HepG2 (cell line): ENCODE results near the gene C2CD3. TPM values are rescaled to one million over a fixed set of nuclear protein-coding genes. Genes with fewer than 3 reads are reported as not detected.

ENCODE experiments used
- ASH2L ChIP-seq: fragments of 300-600, 200-600 bp; sonication (generic); IDR thresholded peaks from 2 replicates; pipeline ENCODE4 v1.7.0; 2017; ENCODE audit warnings: low read depth, mild to moderate bottlenecking, moderate library complexity, mixed read lengths, low read length; ENCODE audit not compliant: insufficient read length
- FLYWCH1 ChIP-seq: sonication (generic); formaldehyde crosslinking; IDR thresholded peaks from 2 replicates; pipeline ENCODE4 v1.8.1; 2023; ENCODE audit warnings: mild to moderate bottlenecking, missing genetic modification reagents
- FOXC1 ChIP-seq: sonication (generic); formaldehyde crosslinking; IDR thresholded peaks from 2 replicates; pipeline ENCODE4 v1.8.0; 2022; ENCODE audit warnings: mild to moderate bottlenecking, missing genetic modification reagents, borderline replicate concordance
- GLI4 ChIP-seq: sonication (generic); formaldehyde crosslinking; IDR thresholded peaks from 2 replicates; pipeline ENCODE4 v1.5.1; 2020; ENCODE audit warnings: missing genetic modification reagents, mild to moderate bottlenecking, moderate library complexity, borderline replicate concordance
- GTF3A ChIP-seq: sonication (generic); formaldehyde crosslinking; conservative IDR thresholded peaks from 2 replicates; pipeline ENCODE4 v1.4.0; 2020; ENCODE audit warnings: mild to moderate bottlenecking, missing genetic modification reagents
- KDM5B ChIP-seq: sonication (generic); formaldehyde crosslinking; IDR thresholded peaks from 2 replicates; pipeline ENCODE4 v1.4.0; 2020; ENCODE audit warnings: missing genetic modification reagents, mild to moderate bottlenecking, borderline replicate concordance
- KLF6 ChIP-seq: IDR thresholded peaks from 2 replicates; pipeline ENCODE4 v1.8.0; 2016; ENCODE audit warnings: missing biosample characterization, missing genetic modification reagents
- MEIS2 ChIP-seq: sonication (generic); formaldehyde crosslinking; IDR thresholded peaks from 2 replicates; pipeline ENCODE4 v1.9.0; 2021; ENCODE audit warnings: mild to moderate bottlenecking, missing genetic modification reagents
- MIER2 ChIP-seq: IDR thresholded peaks from 2 replicates; pipeline ENCODE4 v1.6.1; 2016; ENCODE audit warnings: missing biosample characterization, missing genetic modification reagents
- RCOR2 ChIP-seq: IDR thresholded peaks from 2 replicates; pipeline ENCODE4 v1.6.1; 2016; ENCODE audit warnings: missing biosample characterization, missing genetic modification reagents
- SUZ12 ChIP-seq: fragments of 150-350 bp; IDR thresholded peaks from 2 replicates; pipeline ENCODE4 v1.6.1; 2014; ENCODE audit warnings: low read depth, low read length
- ZFP36L1 ChIP-seq: sonication (generic); formaldehyde crosslinking; IDR thresholded peaks from 2 replicates; pipeline ENCODE4 v1.8.0; 2022; ENCODE audit warnings: mild to moderate bottlenecking, missing genetic modification reagents, moderate library complexity
- ZFP90 ChIP-seq: sonication (generic); formaldehyde crosslinking; IDR thresholded peaks from 2 replicates; pipeline ENCODE4 v1.8.0; 2022; ENCODE audit warnings: missing genetic modification reagents, mild to moderate bottlenecking, inconsistent platforms, borderline replicate concordance
- ZNF282 ChIP-seq: fragments of 450-650 bp; IDR thresholded peaks from 2 replicates; pipeline ENCODE4 v1.6.1; 2018; ENCODE audit not compliant: partially characterized antibody
- ZNF557 ChIP-seq: sonication (generic); formaldehyde crosslinking; IDR thresholded peaks from 2 replicates; pipeline ENCODE4 v1.4.0; 2020; ENCODE audit warnings: missing genetic modification reagents
- ZNF670 ChIP-seq: sonication (generic); formaldehyde crosslinking; IDR thresholded peaks from 2 replicates; pipeline ENCODE4 v1.8.0; 2022; ENCODE audit warnings: mild to moderate bottlenecking, missing genetic modification reagents, borderline replicate concordance
- ZNF816 ChIP-seq: sonication (generic); formaldehyde crosslinking; IDR thresholded peaks from 2 replicates; pipeline ENCODE4 v1.8.0; 2022; ENCODE audit warnings: missing genetic modification reagents, mild to moderate bottlenecking, borderline replicate concordance
- polyA plus RNA-seq, 8 experiments: library from polyadenylated mRNA; depleted of rRNA in 3 of 8; stranded (reverse) in 7 of 8; unstranded in 1 of 8; fragments of >200 nt; fragmentation: Illumina TruSeq in 4 of 8; extraction: Trizol in 4 of 8; gene quantifications; 2 replicates each; pipeline versions ENCODE4 v1.2.1 to v1.2.3, GENCODE V29; 2011 to 2016; ENCODE audit warnings: low read depth in 4 of 8, missing spikeins in 1 of 8, mixed read lengths in 1 of 8; ENCODE audit not compliant: insufficient read depth in 1 of 8
- total RNA-seq, 5 experiments: library from RNA; depleted of rRNA; stranded (reverse); fragments of >200 nt; fragmentation: Illumina TruSeq; extraction: Trizol; gene quantifications; 2 replicates each; pipeline ENCODE4 v1.2.3, GENCODE V29; 2016; ENCODE audit warnings: low read depth in 1 of 5
- TF ChIP-seq, protein P1 (sequence below), 2 experiments: sonication (generic) in 1 of 2; formaldehyde crosslinking in 1 of 2; IDR thresholded peaks; 2 replicates each; pipeline versions ENCODE4 v1.4.0 to v1.6.1; 2018 to 2020; ENCODE audit warnings: missing genetic modification reagents in 2 of 2, borderline replicate concordance in 1 of 2, low read depth in 1 of 2, mild to moderate bottlenecking in 1 of 2, missing biosample characterization in 1 of 2
- TF ChIP-seq, protein P2 (sequence below): sonication (generic); formaldehyde crosslinking; IDR thresholded peaks from 2 replicates; pipeline ENCODE4 v1.4.0; 2020; ENCODE audit warnings: missing genetic modification reagents
- TF ChIP-seq, protein P3 (sequence below): IDR thresholded peaks from 2 replicates; pipeline ENCODE4 v1.6.1; 2016; ENCODE audit warnings: control low read depth
- TF ChIP-seq, protein P4 (sequence below): sonication (generic); formaldehyde crosslinking; IDR thresholded peaks from 2 replicates; pipeline ENCODE4 v1.5.0; 2020; ENCODE audit warnings: mild to moderate bottlenecking, missing genetic modification reagents, moderate library complexity
- TF ChIP-seq, protein P5 (sequence below): sonication (generic); formaldehyde crosslinking; IDR thresholded peaks from 2 replicates; pipeline ENCODE4 v1.4.0; 2020; ENCODE audit warnings: missing genetic modification reagents

The C2CD3 gene
- total and polyA plus RNA-seq, 2 of the 13 experiments (the other 11 are each of a cell fraction or from before 2014, with no cell fraction given), result 5.5 to 6.4 TPM

DNA sequence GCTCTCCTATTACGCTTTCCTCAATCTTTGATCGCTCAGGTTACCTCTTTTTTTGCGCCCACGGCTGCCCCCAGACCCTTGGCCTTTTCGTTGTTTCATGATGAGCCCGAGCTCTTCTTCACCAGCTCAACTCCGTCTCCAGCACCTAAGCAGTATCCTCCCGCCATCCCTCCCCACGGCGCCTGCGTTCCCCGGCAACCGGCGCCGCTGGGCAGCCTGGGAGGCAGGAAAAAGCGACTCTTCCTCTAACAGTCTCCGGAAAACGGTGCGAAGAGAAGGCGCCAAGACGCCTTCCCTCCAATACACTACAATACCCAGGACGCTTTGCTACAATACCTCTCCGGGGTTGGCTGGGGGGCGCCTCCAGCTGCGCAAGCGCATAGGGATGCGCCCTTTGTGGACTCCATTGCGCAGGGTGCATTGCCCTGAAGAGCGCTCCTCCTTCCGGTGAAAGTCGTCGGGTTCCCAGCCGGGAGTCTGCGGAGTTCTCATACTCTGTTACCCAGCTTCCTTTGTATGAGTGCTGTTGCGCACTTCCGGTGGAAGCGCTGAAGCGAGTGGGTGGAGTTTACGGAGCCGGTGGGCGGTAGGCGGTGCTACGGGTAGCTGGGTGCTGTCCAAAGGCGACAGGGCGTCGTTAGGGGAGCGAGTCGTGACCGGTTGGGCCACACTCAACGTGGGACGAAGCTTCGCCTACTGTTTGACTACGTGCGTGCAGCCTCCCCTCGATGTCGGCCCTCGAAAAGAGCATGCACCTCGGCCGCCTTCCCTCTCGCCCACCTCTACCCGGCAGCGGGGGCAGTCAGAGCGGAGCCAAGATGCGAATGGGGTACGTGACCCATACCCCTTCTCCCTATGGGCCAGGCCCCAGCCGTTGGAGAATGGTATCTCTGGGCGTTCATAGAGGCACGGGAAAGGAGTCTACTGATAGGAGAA, at the start of gene C2CD3, which contains the start of gene PPME1 (continued):
- TF ChIP-seq, protein P1, sequence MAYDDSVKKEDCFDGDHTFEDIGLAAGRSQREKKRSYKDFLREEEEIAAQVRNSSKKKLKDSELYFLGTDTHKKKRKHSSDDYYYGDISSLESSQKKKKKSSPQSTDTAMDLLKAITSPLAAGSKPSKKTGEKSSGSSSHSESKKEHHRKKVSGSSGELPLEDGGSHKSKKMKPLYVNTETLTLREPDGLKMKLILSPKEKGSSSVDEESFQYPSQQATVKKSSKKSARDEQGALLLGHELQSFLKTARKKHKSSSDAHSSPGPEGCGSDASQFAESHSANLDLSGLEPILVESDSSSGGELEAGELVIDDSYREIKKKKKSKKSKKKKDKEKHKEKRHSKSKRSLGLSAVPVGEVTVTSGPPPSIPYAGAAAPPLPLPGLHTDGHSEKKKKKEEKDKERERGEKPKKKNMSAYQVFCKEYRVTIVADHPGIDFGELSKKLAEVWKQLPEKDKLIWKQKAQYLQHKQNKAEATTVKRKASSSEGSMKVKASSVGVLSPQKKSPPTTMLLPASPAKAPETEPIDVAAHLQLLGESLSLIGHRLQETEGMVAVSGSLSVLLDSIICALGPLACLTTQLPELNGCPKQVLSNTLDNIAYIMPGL (CRISPR knock-in tag; IDR thresholded peaks at IDR 0.05; ENCODE audit: borderline replicate concordance in 1 of 2, low read depth in 1 of 2), result peak; percentile 70 to 87
- TF ChIP-seq SUZ12, result peak; percentile 56; the same call in 1 of the 2 replicates
- TF ChIP-seq MEIS2 (CRISPR knock-in tag), result peak; percentile 43; the same call in 1 of the 2 replicates
- TF ChIP-seq ZNF557 (CRISPR knock-in tag), result no peak
- peak; percentile 46; the same call in 1 of the 2 replicates for TF ChIP-seq KLF6
- peak; percentile 77; the same call in 1 of the 2 replicates for TF ChIP-seq KDM5B
- TF ChIP-seq FLYWCH1, result no peak
- no peak for TF ChIP-seq ZFP36L1 (CRISPR knock-in tag)
- TF ChIP-seq, protein P2, sequence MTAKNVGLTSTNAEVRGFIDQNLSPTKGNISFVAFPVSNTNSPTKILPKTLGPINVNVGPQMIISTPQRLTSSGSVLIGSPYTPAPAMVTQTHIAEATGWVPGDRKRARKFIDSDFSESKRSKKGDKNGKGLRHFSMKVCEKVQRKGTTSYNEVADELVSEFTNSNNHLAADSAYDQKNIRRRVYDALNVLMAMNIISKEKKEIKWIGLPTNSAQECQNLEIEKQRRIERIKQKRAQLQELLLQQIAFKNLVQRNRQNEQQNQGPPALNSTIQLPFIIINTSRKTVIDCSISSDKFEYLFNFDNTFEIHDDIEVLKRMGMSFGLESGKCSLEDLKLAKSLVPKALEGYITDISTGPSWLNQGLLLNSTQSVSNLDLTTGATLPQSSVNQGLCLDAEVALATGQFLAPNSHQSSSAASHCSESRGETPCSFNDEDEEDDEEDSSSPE (CRISPR knock-in tag), result peak; percentile 95
- TF ChIP-seq GLI4 (CRISPR knock-in tag), result peak; percentile 80; the same call in 1 of the 2 replicates
- TF ChIP-seq ZNF670 (CRISPR knock-in tag), result peak; percentile 90
- peak; percentile 80 for TF ChIP-seq MIER2 (CRISPR knock-in tag)
- TF ChIP-seq RCOR2 (CRISPR knock-in tag), result 0 out of 2 replicates have a peak, but pooled peaks have one; percentile 1
- TF ChIP-seq GTF3A (CRISPR knock-in tag), result peak; percentile 67; the same call in 1 of the 2 replicates
- TF ChIP-seq ASH2L, result peak; percentile 80
- no peak for TF ChIP-seq ZNF282
- peak; percentile 86 for TF ChIP-seq ZNF816 (CRISPR knock-in tag)
- peak; percentile 84; the same call in 1 of the 2 replicates for TF ChIP-seq FOXC1 (CRISPR knock-in tag)
- TF ChIP-seq, protein P3, sequence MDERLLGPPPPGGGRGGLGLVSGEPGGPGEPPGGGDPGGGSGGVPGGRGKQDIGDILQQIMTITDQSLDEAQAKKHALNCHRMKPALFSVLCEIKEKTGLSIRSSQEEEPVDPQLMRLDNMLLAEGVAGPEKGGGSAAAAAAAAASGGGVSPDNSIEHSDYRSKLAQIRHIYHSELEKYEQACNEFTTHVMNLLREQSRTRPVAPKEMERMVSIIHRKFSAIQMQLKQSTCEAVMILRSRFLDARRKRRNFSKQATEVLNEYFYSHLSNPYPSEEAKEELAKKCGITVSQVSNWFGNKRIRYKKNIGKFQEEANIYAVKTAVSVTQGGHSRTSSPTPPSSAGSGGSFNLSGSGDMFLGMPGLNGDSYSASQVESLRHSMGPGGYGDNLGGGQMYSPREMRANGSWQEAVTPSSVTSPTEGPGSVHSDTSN (CRISPR knock-in tag), result no peak
- peak; percentile 94; the same call in 1 of the 2 replicates for TF ChIP-seq ZFP90
- TF ChIP-seq, protein P4, sequence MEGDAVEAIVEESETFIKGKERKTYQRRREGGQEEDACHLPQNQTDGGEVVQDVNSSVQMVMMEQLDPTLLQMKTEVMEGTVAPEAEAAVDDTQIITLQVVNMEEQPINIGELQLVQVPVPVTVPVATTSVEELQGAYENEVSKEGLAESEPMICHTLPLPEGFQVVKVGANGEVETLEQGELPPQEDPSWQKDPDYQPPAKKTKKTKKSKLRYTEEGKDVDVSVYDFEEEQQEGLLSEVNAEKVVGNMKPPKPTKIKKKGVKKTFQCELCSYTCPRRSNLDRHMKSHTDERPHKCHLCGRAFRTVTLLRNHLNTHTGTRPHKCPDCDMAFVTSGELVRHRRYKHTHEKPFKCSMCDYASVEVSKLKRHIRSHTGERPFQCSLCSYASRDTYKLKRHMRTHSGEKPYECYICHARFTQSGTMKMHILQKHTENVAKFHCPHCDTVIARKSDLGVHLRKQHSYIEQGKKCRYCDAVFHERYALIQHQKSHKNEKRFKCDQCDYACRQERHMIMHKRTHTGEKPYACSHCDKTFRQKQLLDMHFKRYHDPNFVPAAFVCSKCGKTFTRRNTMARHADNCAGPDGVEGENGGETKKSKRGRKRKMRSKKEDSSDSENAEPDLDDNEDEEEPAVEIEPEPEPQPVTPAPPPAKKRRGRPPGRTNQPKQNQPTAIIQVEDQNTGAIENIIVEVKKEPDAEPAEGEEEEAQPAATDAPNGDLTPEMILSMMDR (CRISPR knock-in tag), result peak; percentile 67
- TF ChIP-seq, protein P5, sequence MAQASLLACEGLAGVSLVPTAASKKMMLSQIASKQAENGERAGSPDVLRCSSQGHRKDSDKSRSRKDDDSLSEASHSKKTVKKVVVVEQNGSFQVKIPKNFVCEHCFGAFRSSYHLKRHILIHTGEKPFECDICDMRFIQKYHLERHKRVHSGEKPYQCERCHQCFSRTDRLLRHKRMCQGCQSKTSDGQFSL (CRISPR knock-in tag), result no peak
